Activated T-helper 2 cell treated with anti-CD3 and anti-CD28 coated beads, Interferon-gamma antibody, Interleukin-2, Interleukin-4, amounts not matched to agents 10 μg/mL and 5 μg/mL and 100 μg/mL, durations not matched to agents 14 hours and 24 hours and 36 hours (primary cell): ENCODE results near the gene IL10RA. TPM values are rescaled to one million over a fixed set of nuclear protein-coding genes. Genes with fewer than 3 reads are reported as not detected.

Experiments
- DNase-seq: peaks from one replicate; pipeline ENCODE4 v3.0.0; 2021; ENCODE audit warnings: low spot score
- H3K27ac Mint-ChIP-seq: one replicate; pipeline ENCODE4 v1.8.0; 2021; ENCODE audit warnings: mixed read lengths
- H3K27me3 Mint-ChIP-seq: one replicate; pipeline ENCODE4 v1.8.0; 2021; ENCODE audit warnings: low read depth, mixed read lengths
- H3K36me3 Mint-ChIP-seq: one replicate; pipeline ENCODE4 v1.8.0; 2021; ENCODE audit warnings: low read depth, mixed read lengths
- H3K4me1 Mint-ChIP-seq: one replicate; pipeline ENCODE4 v1.8.0; 2021; ENCODE audit warnings: low read depth, mixed read lengths
- H3K4me3 Mint-ChIP-seq: one replicate; pipeline ENCODE4 v1.8.0; 2021; ENCODE audit warnings: low read depth, mild to moderate bottlenecking, moderate library complexity, mixed read lengths
- H3K9me3 Mint-ChIP-seq: one replicate; pipeline ENCODE4 v1.8.0; 2021; ENCODE audit warnings: mixed read lengths
- intact Hi-C: fragments of 100-400 bp; cut with micrococcal nuclease; formaldehyde crosslinking; loops from one replicate; pipeline ENCODE4 v1.15.1; 2023
- total RNA-seq: library from RNA; stranded (reverse); gene quantifications from 2 replicates; pipeline ENCODE4 v1.2.3, GENCODE V29; 2022

The IL10RA gene
- total RNA-seq, 1 donor from 2014 or later: 144 TPM

DNA sequence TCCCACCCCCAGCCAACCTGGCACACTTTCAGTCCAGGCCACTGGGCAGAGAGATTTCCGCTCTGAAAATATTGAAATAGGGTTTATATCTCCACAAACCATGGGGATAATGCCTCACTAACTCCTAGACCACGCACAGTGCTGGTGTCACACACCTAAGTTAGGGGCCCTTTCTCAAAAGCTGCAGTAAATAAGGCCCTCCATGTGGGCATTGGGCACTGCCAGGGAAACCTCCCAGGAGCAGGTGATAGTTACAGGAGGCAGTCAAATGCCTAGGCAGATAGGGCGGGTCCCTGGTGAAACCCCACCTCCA is 3.1 kb upstream of the IL10RA start:
- H3K27me3 Mint-ChIP-seq: no peaks in the 10 kb centered on the region
- no peaks in the 10 kb centered on the region for H3K9me3 Mint-ChIP-seq
- H3K36me3 Mint-ChIP-seq: peaks cover 63% of the 10 kb centered on the region
- no peak for DNase-seq
- no peak overlapping the region for H3K4me3 Mint-ChIP-seq
- intact Hi-C loops: no loop called here
- peaks cover 59% of the 10 kb centered on the region for H3K4me1 Mint-ChIP-seq
- H3K27ac Mint-ChIP-seq: peak overlapping the region; percentile 33

DNA sequence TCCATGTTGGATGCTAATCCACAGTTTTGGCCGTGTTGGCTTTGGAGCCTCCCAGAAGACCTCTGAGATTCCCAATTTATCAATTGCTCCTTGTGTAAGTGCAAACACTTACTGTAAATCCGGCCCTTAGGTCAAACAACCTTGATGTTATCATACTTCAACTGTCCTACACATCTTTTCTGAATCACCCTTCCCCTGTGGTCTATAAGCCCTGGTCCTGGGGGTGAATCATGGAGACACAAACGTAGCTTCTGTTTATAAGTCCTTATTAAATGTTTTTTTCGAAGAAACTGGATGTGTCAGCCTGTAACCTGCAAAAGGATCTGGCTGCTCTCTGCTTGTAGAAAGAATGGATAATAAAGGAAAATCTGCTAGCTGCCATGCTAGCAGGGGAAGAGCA is 1.7 kb upstream of the IL10RA start:
- Mint-ChIP-seq H3K9me3 (no peaks in the 10 kb centered on the region), H3K4me3 (peak overlapping the region; percentile 87), H3K27me3 (no peaks in the 10 kb centered on the region), H3K36me3 (peaks cover 68% of the 10 kb centered on the region), H3K27ac (peak overlapping the region; percentile 90), H3K4me1 (peaks cover 62% of the 10 kb centered on the region)
- intact Hi-C loops: no loop called here
- no peak for DNase-seq

DNA sequence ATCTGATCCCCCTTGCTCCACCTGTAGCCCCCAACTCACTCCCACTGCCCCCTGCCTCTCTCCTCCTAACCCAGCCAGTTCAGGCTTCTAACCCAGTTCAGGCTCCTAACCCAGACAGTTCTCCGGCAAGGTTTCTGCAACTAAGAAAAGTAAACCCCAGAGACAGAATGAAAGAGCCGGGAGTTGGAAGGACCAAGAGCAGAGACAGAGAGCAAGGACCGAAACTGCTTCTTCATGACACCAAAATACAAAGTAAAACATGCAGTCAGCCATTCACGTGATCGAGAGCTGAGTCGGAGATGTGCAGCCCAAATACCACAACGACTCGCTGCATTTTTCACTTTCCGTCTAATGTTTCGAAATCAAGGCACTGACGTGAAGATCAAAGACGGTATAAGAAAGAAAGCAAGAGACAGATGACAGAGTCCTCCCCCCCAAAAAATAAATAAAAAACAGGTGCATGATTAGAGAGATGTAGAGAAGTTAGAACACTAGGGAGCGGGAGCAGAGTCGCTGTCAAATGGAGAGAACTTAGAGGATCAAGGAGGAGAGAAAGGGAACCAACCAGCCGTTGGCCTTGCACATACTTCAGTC is 884 bp downstream of the IL10RA start:
- H3K36me3 Mint-ChIP-seq: peaks cover 85% of the 10 kb centered on the region
- intact Hi-C loops: loop anchor here (1.0 to 5.0 kb wide), 7 partner anchors 15 to 450 kb away; partner anchors contain the start of genes JAML and KMT2A
- H3K27me3 Mint-ChIP-seq: no peaks in the 10 kb centered on the region
- H3K27ac Mint-ChIP-seq: peak overlapping the region; percentile 90
- no peaks in the 10 kb centered on the region for H3K9me3 Mint-ChIP-seq
- DNase-seq: peak; percentile 64
- H3K4me3 Mint-ChIP-seq: peak overlapping the region; percentile 87
- H3K4me1 Mint-ChIP-seq: peaks cover 58% of the 10 kb centered on the region

DNA sequence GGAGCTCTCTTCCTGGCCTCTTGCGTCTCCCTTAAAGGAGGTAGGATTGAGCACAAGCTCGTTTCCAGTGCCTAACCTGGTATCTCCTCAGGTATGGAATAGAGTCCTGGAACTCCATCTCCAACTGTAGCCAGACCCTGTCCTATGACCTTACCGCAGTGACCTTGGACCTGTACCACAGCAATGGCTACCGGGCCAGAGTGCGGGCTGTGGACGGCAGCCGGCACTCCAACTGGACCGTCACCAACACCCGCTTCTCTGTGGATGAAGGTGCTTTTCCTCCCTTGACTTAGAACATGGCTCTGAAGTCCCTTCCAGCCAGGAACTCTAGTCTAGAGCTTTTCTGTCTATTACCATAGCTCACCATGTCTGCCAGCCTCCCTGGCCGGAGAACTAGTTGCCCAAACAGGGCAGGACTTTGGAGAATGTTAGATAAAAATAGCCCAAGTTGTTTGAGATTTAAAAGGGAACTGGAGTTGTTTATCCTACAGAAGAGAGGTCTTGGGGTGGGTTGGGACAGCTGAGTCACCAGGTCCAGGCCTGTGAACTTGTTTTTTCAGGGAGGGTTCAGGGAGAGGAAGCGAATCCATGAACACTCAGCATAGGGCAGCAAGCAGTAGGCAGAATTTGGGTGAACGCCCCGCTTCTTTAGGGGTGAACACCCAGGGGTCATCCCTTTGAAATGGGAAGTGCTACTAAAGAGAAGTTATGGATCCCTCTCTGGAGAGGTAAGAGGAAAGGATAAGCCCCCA is 3.3 kb downstream of the IL10RA start:
- peaks cover 91% of the 10 kb centered on the region for H3K36me3 Mint-ChIP-seq
- no peaks in the 10 kb centered on the region for H3K27me3 Mint-ChIP-seq
- peak overlapping the region; percentile 54 for H3K27ac Mint-ChIP-seq
- peaks cover 62% of the 10 kb centered on the region for H3K4me1 Mint-ChIP-seq
- no peak for DNase-seq
- H3K4me3 Mint-ChIP-seq: peak overlapping the region; percentile 87
- no peaks in the 10 kb centered on the region for H3K9me3 Mint-ChIP-seq
- intact Hi-C loops: loop anchor here (5.0 kb wide), 2 partner anchors 82 to 238 kb away; partner anchors contain the start of gene JAML

DNA sequence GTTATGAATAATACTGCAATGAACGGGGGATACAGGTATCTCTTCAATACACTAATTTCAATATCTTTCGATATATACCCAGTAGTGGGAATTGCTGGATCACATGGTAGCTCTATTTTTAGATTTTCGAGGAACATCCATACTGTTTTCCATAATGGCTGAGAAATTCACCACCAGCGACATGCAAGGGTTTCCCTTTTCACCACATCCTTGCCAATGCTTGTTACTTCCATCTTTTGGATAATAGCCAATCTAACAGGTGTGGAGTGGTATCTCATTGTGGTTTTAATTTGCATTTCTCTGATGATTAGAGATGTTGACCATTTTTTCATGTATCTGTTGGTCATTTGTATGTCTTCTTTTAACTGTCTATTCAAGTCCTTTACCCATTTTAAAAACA is 5.9 kb downstream of the IL10RA start:
- Mint-ChIP-seq H3K4me1 (peaks cover 75% of the 10 kb centered on the region), H3K27ac (peak overlapping the region; percentile 7), H3K36me3 (peaks cover 99% of the 10 kb centered on the region), H3K4me3 (peak overlapping the region; percentile 72), H3K27me3 (no peaks in the 10 kb centered on the region), H3K9me3 (no peaks in the 10 kb centered on the region)
- no peak for DNase-seq
- intact Hi-C loops: no loop called here

DNA sequence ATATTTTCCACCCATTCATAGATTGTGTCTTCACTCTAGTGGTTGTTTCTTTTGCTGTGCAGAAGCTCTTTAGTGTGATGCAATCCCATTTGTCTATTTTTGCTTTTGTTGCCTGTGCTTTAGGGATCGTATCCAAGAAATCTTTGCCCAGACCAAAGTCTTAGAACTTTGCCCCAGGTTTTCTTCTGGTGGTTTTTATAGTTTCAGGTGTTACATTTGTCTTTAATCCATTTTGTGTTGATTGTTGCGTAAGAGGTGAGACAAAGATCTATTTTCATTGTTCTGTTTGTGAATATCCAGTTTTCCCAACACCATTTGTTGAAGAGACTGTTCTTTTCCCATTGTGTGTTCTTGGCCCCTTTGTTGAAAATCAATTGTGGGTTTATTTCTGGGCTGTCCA is 6.4 kb downstream of the IL10RA start:
- no peaks in the 10 kb centered on the region for H3K27me3 Mint-ChIP-seq
- H3K9me3 Mint-ChIP-seq: no peaks in the 10 kb centered on the region
- peak overlapping the region; percentile 80 for H3K27ac Mint-ChIP-seq
- H3K4me1 Mint-ChIP-seq: peaks cover 76% of the 10 kb centered on the region
- H3K4me3 Mint-ChIP-seq: peak overlapping the region; percentile 72
- intact Hi-C loops: no loop called here
- peaks cover 99% of the 10 kb centered on the region for H3K36me3 Mint-ChIP-seq
- no peak for DNase-seq

DNA sequence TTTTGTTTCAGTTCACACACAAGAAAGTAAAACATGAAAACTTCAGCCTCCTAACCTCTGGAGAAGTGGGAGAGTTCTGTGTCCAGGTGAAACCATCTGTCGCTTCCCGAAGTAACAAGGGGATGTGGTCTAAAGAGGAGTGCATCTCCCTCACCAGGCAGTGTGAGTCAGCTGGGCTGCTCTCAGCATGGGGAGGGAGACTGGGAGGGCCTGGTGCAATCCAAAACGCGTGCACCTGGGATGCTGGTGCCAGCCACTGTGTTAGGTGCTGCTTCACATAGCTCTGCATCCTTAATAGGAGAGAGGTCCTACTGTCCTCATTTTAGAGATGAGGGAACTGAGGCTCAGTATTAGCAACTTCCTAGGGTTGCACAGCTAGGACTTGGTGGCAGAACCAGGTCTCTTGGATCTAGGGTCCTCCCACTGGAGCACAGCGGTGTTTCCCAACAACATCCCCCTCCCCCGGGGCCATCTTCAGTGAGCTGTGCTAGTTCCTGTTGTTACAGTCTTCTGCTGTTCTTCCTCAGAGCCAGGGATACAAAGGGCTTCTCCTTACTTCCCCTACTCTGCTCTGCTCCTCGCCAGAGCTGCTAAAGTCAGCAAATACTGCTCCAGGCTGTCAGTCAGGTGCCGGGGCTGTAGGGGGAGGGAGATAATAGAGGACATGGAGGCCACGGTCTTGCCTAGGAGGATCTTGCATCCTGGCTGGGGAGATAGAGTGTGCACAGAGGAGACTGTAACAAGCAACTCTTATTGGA is 8.0 kb downstream of the IL10RA start:
- peak overlapping the region; percentile 72 for H3K4me3 Mint-ChIP-seq
- no peaks in the 10 kb centered on the region for H3K9me3 Mint-ChIP-seq
- H3K4me1 Mint-ChIP-seq: peaks cover 81% of the 10 kb centered on the region
- H3K36me3 Mint-ChIP-seq: peaks cover 99% of the 10 kb centered on the region
- DNase-seq: no peak
- no peaks in the 10 kb centered on the region for H3K27me3 Mint-ChIP-seq
- peak overlapping the region; percentile 43 for H3K27ac Mint-ChIP-seq
- intact Hi-C loops: no loop called here

DNA sequence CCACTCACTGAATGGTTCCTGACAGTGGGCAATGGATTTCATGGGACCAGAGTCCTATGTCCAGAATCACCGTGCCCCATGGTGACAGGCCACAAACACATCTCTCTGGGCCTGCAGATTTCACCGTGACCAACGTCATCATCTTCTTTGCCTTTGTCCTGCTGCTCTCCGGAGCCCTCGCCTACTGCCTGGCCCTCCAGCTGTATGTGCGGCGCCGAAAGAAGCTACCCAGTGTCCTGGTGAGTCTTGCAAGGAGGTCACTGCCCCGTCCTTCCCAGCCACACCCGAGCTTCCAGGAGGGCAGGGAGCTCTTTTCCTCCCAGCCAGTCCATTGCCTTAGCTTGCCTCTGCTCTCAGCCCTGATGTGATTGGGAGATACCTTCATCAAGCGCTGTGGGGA is 9.3 kb downstream of the IL10RA start:
- intact Hi-C loops: no loop called here
- H3K4me3 Mint-ChIP-seq: no peak overlapping the region

DNA sequence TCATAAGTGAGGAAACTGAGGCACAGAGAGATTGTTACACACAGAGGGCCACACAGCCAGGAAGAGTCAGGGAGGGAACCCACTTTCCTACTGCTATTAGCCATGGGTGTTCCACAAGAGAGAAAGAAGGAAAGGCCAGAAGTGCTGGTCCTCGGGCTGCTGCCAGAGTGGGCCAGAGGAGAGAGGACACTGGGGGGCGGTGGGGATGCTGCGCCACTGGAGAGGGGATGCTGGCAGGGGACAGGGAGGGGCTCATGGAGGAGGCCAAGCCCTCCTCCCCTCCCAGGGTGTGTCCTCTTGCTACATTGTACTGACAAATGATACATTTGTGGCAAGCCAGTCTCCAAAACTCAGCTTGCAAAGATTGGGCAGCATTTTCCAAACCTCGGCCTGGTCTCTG is 9.9 kb downstream of the IL10RA start:
- Mint-ChIP-seq H3K4me1 (peaks cover 82% of the 10 kb centered on the region), H3K27ac (peak overlapping the region; percentile 72), H3K27me3 (no peaks in the 10 kb centered on the region), H3K9me3 (no peaks in the 10 kb centered on the region), H3K36me3 (peaks cover 98% of the 10 kb centered on the region), H3K4me3 (no peak overlapping the region)
- intact Hi-C loops: no loop called here
- no peak for DNase-seq

More for the DNA sequence above, 9.3 kb downstream of the IL10RA start:
- no peaks in the 10 kb centered on the region for H3K9me3 Mint-ChIP-seq
- no peak for DNase-seq
- H3K4me1 Mint-ChIP-seq: peaks cover 78% of the 10 kb centered on the region
- H3K27me3 Mint-ChIP-seq: no peaks in the 10 kb centered on the region
- H3K36me3 Mint-ChIP-seq: peaks cover 98% of the 10 kb centered on the region
- peak overlapping the region; percentile 72 for H3K27ac Mint-ChIP-seq

DNA sequence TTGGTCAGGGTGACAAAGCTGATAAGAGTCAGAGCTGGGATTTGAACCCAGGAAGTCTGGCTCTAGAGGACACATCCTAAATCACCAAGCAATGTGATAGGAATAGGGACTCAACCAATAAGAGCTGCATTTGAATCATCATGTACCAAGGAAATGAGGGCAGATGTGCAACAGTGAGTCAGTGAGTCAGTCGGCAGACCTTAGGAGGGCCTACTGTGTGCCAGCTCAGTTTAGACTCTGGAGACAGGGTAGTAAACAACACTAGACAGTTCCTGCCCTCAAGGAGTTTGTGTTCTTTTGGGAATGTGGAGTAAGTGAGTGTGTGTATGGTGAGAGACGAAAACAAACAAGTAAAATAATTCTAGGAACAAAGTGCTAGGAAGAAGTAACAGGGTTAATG is 11.2 kb downstream of the IL10RA start:
- peak overlapping the region; percentile 87 for H3K27ac Mint-ChIP-seq
- intact Hi-C loops: no loop called here
- H3K9me3 Mint-ChIP-seq: no peaks in the 10 kb centered on the region
- no peak for DNase-seq
- H3K27me3 Mint-ChIP-seq: no peaks in the 10 kb centered on the region
- peak overlapping the region; percentile 9 for H3K4me3 Mint-ChIP-seq
- peaks cover 85% of the 10 kb centered on the region for H3K4me1 Mint-ChIP-seq
- peaks cover 91% of the 10 kb centered on the region for H3K36me3 Mint-ChIP-seq

DNA sequence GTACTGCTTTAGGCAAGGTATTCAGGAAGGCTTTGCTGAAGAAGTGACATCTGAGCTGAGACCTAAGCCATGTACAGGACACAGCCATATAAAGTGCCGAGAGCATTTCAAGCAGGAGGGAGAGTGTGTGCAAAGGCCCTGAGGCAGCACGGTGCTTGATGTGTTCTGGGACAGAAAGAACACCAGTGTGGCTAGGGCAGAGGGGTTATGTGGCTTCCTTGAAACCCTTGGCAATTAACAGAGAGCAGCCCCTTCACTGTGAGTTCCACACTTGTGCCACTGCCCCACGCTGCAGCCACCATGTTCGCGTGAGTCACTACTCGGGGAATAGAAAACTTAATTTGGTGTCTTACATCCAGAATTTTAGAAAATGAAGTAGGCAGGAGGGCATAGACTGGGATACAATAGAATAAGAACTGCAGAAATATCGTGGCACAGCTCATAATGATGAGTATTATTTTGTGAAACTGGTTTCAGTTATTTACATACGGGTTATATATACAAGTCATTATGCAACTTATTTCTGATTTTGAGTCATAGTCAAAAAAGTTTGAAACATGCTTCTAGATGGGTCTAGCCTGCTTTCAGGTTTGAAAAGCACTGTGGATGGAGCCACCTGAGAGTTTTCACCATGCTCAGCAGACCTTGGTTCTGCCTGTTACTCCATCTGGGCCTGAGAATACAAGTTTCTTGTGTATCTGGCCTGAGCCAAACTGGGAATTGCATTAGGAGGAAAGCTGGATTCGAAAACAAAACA is 11.8 kb downstream of the IL10RA start:
- Mint-ChIP-seq H3K9me3 (no peaks in the 10 kb centered on the region), H3K4me3 (peak overlapping the region; percentile 9), H3K36me3 (peaks cover 85% of the 10 kb centered on the region), H3K4me1 (peaks cover 81% of the 10 kb centered on the region), H3K27me3 (no peaks in the 10 kb centered on the region), H3K27ac (peak overlapping the region; percentile 87)
- no peak for DNase-seq
- intact Hi-C loops: no loop called here

DNA sequence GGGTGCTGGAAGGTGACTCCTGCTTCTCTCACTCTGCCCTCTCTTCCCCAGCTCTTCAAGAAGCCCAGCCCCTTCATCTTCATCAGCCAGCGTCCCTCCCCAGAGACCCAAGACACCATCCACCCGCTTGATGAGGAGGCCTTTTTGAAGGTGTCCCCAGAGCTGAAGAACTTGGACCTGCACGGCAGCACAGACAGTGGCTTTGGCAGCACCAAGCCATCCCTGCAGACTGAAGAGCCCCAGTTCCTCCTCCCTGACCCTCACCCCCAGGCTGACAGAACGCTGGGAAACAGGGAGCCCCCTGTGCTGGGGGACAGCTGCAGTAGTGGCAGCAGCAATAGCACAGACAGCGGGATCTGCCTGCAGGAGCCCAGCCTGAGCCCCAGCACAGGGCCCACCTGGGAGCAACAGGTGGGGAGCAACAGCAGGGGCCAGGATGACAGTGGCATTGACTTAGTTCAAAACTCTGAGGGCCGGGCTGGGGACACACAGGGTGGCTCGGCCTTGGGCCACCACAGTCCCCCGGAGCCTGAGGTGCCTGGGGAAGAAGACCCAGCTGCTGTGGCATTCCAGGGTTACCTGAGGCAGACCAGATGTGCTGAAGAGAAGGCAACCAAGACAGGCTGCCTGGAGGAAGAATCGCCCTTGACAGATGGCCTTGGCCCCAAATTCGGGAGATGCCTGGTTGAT is 12.6 kb downstream of the IL10RA start:
- H3K9me3 Mint-ChIP-seq: peaks cover 4% of the 10 kb centered on the region
- peak overlapping the region; percentile 87 for H3K27ac Mint-ChIP-seq
- intact Hi-C loops: no loop called here
- peaks cover 80% of the 10 kb centered on the region for H3K4me1 Mint-ChIP-seq
- no peak for DNase-seq
- H3K36me3 Mint-ChIP-seq: peaks cover 84% of the 10 kb centered on the region
- H3K4me3 Mint-ChIP-seq: no peak overlapping the region
- H3K27me3 Mint-ChIP-seq: no peaks in the 10 kb centered on the region
